ENCODE data around the gene AJM1.
"Not testable (repeated sequence)": the region's sequence is repeated elsewhere in the genome, so short reads cannot be mapped to it uniquely, and the experiment has no call there.

AJM1 gene

GRCh38 chr9:136880651-136881050 is 38.4 kb downstream of the AJM1 start:
- DNase-seq (ENCODE audit: low read depth) = no peak

DNA sequence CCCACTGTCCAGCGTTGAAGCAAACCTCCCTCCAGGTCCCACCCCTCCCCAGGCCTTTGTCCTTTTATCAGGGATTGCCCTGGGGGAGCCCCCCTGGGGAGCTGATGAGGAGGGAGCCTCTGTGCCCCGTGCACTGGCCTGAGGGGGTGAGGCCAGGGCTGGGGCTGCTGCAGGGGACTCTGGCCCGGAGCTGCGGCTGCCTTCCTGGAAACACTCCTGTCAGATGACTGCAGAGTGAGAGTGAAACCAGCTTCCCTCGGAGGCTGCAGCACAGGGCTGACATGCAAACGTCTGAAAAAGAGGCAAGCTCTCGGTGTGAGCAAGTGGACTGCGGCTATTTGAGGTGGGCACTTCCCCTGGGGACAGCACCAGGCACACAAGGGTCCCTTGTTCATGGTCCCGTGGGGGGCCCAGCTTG is 39.4 kb downstream of the AJM1 start:
- peak; percentile 31 for DNase-seq (ENCODE audit: low read depth)

DNA sequence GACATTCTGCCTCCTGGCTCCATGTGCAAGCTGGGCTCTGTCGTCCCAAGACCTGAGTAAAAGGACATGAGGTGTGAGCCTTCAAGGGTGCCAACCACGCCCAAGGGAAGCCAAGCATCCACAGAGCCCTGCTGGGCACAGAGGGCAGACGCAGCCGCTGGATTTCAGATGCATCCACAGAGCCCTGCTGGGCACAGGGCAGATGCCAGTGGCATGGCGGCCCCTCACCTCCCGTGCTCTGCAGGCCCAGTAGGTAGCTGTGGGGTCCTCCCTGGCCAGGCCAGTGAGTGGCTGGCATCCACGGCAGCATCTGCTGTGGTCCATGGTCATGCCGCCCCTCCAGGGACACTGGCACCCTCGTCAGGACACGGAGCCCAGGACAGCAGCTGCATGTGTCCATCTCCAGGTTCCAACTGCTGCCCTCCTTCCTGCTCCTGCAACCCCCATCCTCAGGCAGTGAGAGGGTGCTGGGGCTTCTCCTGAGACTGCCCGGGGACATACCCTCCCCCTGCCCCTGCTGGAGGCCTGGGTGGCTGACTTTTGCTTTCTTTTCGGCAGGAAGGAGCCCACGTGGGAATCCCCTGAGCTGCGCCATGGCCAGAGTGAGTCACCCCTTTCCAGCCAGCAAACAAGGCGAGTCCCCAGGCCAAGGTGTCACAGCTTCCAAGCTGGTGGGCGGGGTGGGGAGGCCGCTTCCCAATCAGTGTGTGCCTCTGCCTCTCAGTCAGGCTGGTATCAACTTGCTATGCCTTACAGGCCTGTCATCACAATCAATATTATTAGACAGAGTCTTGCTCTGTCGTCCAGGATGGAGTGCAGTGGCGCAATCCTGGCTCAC is 40.0 kb downstream of the AJM1 start:
- peak; percentile 53 for DNase-seq (ENCODE audit: low read depth)

DNA sequence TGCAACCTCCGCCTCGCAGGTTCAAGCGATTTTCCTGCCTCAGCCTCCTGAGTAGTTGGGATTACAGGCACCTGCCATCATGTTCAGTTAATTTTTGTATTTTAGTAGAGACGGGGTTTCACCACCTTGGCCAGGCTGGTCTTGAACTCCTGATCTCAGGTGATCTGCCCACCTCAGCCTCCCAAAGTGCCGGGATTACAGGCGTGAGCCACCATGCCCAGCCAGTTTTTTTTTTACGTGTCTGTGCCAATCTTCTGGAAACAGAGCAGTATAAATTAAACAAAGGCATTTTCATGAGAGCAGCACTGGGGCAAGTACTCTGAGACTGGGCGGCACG is 40.6 kb downstream of the AJM1 start:
- not testable (repeated sequence) for DNase-seq (ENCODE audit: low read depth)

DNA sequence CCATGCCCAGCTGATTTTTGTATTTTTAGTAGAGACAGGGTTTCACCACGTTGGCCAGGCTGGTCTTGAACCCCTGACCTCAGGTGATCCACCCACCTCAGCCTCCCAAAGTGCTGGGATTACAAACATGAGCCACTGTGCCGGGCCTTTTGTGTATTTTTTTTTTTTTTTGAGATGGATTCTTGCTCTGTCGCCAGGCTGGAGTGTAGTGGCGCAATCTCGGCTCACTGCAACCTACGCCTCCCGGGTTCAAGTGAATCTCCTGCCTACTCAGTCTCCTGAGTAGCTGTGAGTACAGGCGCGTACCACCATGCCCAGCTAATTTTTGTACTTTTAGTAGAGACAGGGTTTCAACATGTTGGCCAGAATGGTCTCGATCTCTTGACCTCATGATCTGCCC is 41.4 kb downstream of the AJM1 start:
- DNase-seq (ENCODE audit: low read depth) = not testable (repeated sequence)

DNA sequence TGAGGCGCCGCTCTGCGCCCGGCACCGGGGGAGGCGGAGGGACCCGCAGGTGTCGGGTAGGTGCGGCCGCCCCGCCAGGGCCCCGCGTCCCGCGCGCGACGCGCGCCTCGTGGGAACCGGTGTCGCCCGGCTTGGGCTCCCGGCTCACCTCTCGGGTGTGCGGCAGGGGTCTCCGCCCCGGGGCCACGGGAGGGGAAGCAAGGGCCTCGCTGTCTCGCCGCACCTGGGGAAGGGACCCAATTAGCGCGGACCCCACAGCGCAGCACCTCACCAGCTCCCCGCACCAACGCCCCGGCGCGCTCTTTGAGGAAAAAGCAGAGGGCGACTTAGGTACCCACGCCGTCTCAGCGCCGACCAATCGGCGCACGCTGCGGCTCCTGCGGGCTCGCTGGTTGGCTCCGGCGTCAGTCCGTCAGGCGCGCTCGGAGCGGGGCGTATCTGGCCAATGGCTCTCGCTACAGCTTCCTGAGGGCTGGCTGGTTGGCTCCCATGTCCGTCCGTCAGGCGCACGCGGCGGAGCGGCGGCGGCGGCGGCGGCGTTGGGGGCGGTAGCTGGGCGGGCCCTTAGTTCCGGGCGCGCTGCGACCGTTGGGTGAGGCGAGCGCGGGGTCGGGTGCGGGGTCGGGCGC is 43.8 kb downstream of the AJM1 start, which contains the start of gene TRAF2:
Gene TRAF2 (plus strand): TSS at position 567 of the 629 bp plus-strand sequence. CDS start 12,225 bp downstream, outside the sequence.
- DNase-seq (ENCODE audit: low read depth) = peak; percentile 99

DNA sequence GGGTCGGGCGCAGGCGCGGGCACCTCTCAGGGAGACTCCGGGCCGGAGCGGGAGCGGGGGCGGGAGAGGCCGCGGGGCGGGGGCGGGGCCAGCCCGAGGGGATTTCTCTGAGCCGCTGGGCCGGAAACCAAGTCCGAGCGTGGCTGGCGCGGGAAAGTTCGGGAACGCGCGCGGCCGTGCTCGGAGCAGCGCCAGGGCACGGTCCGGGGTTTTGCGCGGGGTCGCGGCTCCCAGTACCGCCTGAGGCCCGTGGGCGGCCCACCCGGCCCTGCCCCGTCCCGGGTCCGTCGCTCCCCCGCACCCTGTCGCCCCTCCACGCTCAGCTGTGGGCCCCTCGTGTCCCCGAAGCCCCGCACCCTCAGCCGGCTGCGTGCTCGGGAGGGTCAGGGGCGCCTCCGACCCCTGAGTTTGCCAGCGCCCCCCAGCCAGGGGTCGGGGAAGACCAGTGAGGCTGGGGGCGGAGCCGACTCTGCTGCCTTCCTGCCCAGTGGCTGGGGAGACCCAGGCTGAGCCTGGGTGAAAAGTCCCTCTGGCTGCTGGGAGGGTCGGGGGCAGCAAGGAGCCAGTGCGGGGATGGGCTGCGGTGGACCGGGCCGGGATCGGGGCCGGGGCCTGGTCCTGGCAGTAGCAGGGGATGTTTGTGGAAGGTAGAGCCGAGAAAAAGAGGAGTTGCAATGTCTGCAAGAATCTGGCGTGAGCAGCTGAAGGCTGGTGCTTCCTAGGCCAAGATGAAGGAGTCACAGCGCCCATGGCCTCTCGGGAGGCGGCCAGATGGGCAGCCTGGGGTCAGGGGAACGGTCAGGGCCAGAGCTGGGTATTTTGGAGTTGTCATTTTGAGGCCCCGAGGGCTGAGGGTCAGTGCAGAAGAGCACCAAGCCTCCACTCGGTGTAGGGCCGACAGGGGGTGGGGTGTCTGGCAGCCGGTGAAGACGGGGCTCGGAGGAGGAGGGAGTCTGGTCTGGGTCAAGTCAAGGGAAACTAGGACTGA is 44.6 kb downstream of the AJM1 start:
- peak; percentile 21 for DNase-seq (ENCODE audit: low read depth)

DNA sequence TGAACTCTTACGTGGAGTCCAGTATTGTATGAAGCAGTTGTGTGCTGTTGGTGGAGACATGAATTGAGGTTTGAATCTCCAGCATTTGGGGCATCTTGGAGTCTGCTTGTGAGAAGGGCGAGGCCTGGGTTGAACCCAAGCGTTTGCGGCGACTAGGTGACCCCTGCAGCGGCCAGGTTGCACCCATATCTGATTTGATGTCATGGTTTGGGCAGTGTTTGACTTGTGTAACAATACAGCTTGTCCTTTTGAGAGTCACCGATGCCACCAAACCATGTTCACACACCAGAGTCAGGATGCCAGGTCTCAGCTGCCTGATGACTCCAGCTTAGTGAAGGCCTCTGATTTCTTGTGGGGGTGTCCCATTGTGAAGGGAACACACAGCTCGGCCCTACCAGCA is 46.2 kb downstream of the AJM1 start:
- no peak for DNase-seq (ENCODE audit: low read depth)

DNA sequence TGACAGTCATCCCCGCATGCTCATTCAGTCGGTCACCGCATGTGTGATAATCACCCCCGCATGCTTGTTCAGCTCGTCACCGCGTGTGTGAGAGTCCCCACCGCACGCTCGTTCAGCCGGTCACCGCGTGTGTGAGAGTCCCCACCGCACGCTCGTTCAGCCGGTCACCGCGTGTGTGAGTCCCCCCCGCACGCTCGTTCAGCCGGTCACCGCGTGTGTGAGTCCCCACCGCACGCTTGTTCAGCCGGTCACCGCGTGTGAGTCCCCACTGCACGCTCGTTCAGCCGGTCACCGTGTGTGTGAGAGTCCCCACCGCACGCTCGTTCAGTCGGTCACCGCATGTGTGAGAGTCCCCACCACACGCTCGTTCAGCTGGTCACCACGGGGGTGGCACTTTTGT is 47.6 kb downstream of the AJM1 start:
- no peak for DNase-seq (ENCODE audit: low read depth)

- DNase-seq (ENCODE audit: low read depth) = no peak
Measured at GRCh38 chr9:136890661-136891060, 48.4 kb downstream of the AJM1 start.
